GM12878 (cell line): Measurements from ENCODE around the gene MSANTD2. TPM values are rescaled to one million over a fixed set of nuclear protein-coding genes. Genes with fewer than 3 reads are reported as not detected.

Experiments used
- ATAC-seq: fragments of 200-7000 bp; cut with Tn5 transposase; 3 replicates; pipeline ENCODE4 v1.9.1; 2020; ENCODE audit warnings: mild to moderate bottlenecking, moderate library complexity
- BruUV-seq: library from RNA; stranded (reverse); fragments of 400-500 nt; replicated peaks from 2 replicates; lab custom pipeline; 2021; lab: Mats Ljungman, UMichigan
- CTCF ChIA-PET: fragments of 300-600 bp; sonication (Branson Sonifier 250); formaldehyde crosslinking; extraction: SDS; loops from one replicate; lab custom pipeline; 2021; ENCODE audit warnings: inconsistent platforms; lab: Yijun Ruan, JAX
- POLR2A ChIA-PET: fragments of 350-600 bp; formaldehyde crosslinking; extraction: SDS; loops from one replicate; lab custom pipeline; 2021; ENCODE audit warnings: inconsistent platforms; lab: Charles Lee
- RAD21 ChIA-PET: fragments of 300-600 bp; sonication (Branson Sonifier 250); formaldehyde crosslinking; loops from one replicate; lab custom pipeline; 2023; ENCODE audit warnings: antibody characterized with exemption; ENCODE audit not compliant: unreplicated experiment; lab: Charles Lee
- SMC1A ChIA-PET: fragments of 300-600 bp; sonication (Branson Sonifier 250); formaldehyde crosslinking; loops from one replicate; lab custom pipeline; 2023; ENCODE audit not compliant: unreplicated experiment, uncharacterized antibody; lab: Charles Lee
- DNase-seq: peaks from one replicate; pipeline ENCODE4 v3.0.0-alpha.2; 2011; ENCODE audit warnings: low read depth, low spot score
- FAIRE-seq: peaks from 3 replicates; lab custom pipeline; 2011; peaks lifted over from hg19 to GRCh38; lab: Jason Lieb, UNC
- H2AFZ ChIP-seq: 2 replicates; pipeline ENCODE4 v1.6.0; 2011; ENCODE audit warnings: low read depth, low read length, control low read depth; ENCODE audit not compliant: control insufficient read depth
- H3K27ac ChIP-seq: 2 replicates; pipeline ENCODE4 v1.5.1; 2011; ENCODE audit warnings: control low read depth; ENCODE audit not compliant: control insufficient read depth, insufficient read depth
- H3K27me3 ChIP-seq, 2 experiments: replicated peaks in 1 of 2; 2 replicates each; pipeline versions ENCODE4 v1.6.0 to v1.6.1; 2011; ENCODE audit warnings: low read length in 1 of 2; ENCODE audit not compliant: control insufficient read depth in 2 of 2, insufficient read depth in 2 of 2
- H3K36me3 ChIP-seq, 2 experiments: 2 replicates each; pipeline ENCODE4 v1.5.1; 2011; ENCODE audit warnings: low read length in 1 of 2; ENCODE audit not compliant: control insufficient read depth in 2 of 2, insufficient read depth in 2 of 2
- H3K4me1 ChIP-seq: 2 replicates; pipeline ENCODE4 v1.6.1; 2011; ENCODE audit warnings: mild to moderate bottlenecking, low read length, moderate library complexity, mixed read lengths; ENCODE audit not compliant: control insufficient read depth, insufficient read depth
- H3K4me2 ChIP-seq: 2 replicates; pipeline ENCODE4 v1.6.0; 2011; ENCODE audit warnings: control low read depth; ENCODE audit not compliant: control insufficient read depth, insufficient read depth
- H3K4me3 ChIP-seq: fragments of 200-600 bp; sonication (generic); 2 replicates; pipeline ENCODE4 v1.5.1; 2016
- H3K79me2 ChIP-seq: 2 replicates; pipeline ENCODE4 v1.6.0; 2011; ENCODE audit warnings: low read length; ENCODE audit not compliant: control insufficient read depth, insufficient read depth
- H3K9ac ChIP-seq: 2 replicates; pipeline ENCODE4 v1.8.0; 2011; ENCODE audit warnings: low read length, control low read depth, mixed read lengths; ENCODE audit not compliant: control insufficient read depth, insufficient read depth
- H3K9me3 ChIP-seq: replicated peaks from 3 replicates; pipeline ENCODE4 v1.5.1; 2011; ENCODE audit warnings: mild to moderate bottlenecking, low read length; ENCODE audit not compliant: control insufficient read depth, insufficient read depth
- H4K20me1 ChIP-seq: 2 replicates; pipeline ENCODE4 v1.6.0; 2011; ENCODE audit not compliant: control insufficient read depth, insufficient read depth
- IKZF1 ChIP-seq: fragments of 450-650 bp; conservative IDR thresholded peaks from 2 replicates; pipeline ENCODE4 v1.6.1; 2017; ENCODE audit warnings: antibody characterized with exemption, mild to moderate bottlenecking
- IRF3 ChIP-seq: fragments of 450-650 bp; IDR thresholded peaks from 2 replicates; pipeline ENCODE4 v1.6.1; 2014; ENCODE audit warnings: mild to moderate bottlenecking
- JUNB ChIP-seq: IDR thresholded peaks from 2 replicates; pipeline ENCODE4 v1.6.1; 2016; ENCODE audit warnings: antibody characterized with exemption, mild to moderate bottlenecking
- KDM1A ChIP-seq: fragments of 200-600 bp; sonication (generic); IDR thresholded peaks from 2 replicates; pipeline ENCODE4 v1.6.1; 2016; ENCODE audit warnings: borderline replicate concordance
- KLF5 ChIP-seq: fragments of 450-650 bp; IDR thresholded peaks from 2 replicates; pipeline ENCODE4 v1.6.1; 2014; ENCODE audit warnings: mild to moderate bottlenecking; ENCODE audit not compliant: partially characterized antibody
- NFIC ChIP-seq: IDR thresholded peaks from 2 replicates; pipeline ENCODE4 v1.6.1; 2012; ENCODE audit warnings: low read depth, mild to moderate bottlenecking, inconsistent platforms, low read length, moderate library complexity
- PKNOX1 ChIP-seq: fragments of 450-650 bp; IDR thresholded peaks from 2 replicates; pipeline ENCODE4 v1.6.1; 2016; ENCODE audit warnings: mild to moderate bottlenecking
- RCOR1 ChIP-seq: conservative IDR thresholded peaks from 2 replicates; pipeline ENCODE4 v1.6.1; 2012; ENCODE audit warnings: low read depth, low read length, improper control_type of control experiment
- STAT1 ChIP-seq: fragments of 450-650 bp; conservative IDR thresholded peaks from 2 replicates; pipeline ENCODE4 v1.6.1; 2014; ENCODE audit warnings: antibody characterized with exemption, mild to moderate bottlenecking
- TARDBP ChIP-seq: IDR thresholded peaks from 2 replicates; pipeline ENCODE4 v1.6.1; 2016; ENCODE audit warnings: borderline replicate concordance
- TBL1XR1 ChIP-seq: IDR thresholded peaks from 2 replicates; pipeline ENCODE4 v1.6.1; 2012; ENCODE audit warnings: low read depth, low read length, improper control_type of control experiment
- WGBS: methylation state at CpG from one replicate; pipeline ENCODE4 v1.1.6; 2016; ENCODE audit warnings: low lambda C conversion rate; ENCODE audit not compliant: insufficient replicate concordance, insufficient coverage; ENCODE audit errors: missing lambda C conversion rate; 5-methylcytosine and 5-hydroxymethylcytosine counted together
- in situ Hi-C: fragments of 300-500 bp; cut with MboI; formaldehyde crosslinking; loops from 9 replicates; pipeline ENCODE4 v1.14.3; 2018; ENCODE audit warnings: mixed read lengths
- intact Hi-C: fragments of 100-400 bp; cut with micrococcal nuclease; formaldehyde crosslinking; loops from one replicate; pipeline ENCODE4 v1.14.2; 2022; ENCODE audit not compliant: unreplicated experiment
- polyA plus RNA-seq, 11 experiments: library from polyadenylated mRNA; depleted of rRNA in 4 of 11; unstranded in 6 of 11; stranded (reverse) in 5 of 11; fragments of >200 nt; fragmentation: Nextera tagmentation in 4 of 11; fragmentation: Illumina TruSeq in 1 of 11; extraction: Ambion mirVana in 4 of 11; extraction: Trizol in 1 of 11; gene quantifications; 1 replicate in 1 of 11; 2 replicates in 10 of 11; pipeline versions ENCODE4 v1.2.1 to v1.2.3, GENCODE V29; 2011 to 2016; ENCODE audit warnings: inconsistent platforms in 2 of 11, missing spikeins in 2 of 11, low read depth in 1 of 11
- total RNA-seq, 4 experiments: library from RNA; depleted of rRNA in 3 of 4; stranded (reverse); fragments of >200 nt in 3 of 4; fragmentation: Illumina TruSeq in 1 of 4; extraction: Trizol in 1 of 4; gene quantifications; 2 replicates each; pipeline versions ENCODE4 v1.2.1 to v1.2.3, GENCODE V29; 2013 to 2021
- TF ChIP-seq, protein P1 (sequence below): fragments of 450-650 bp; formaldehyde crosslinking; IDR thresholded peaks from 2 replicates; pipeline ENCODE4 v1.4.0; 2020; ENCODE audit warnings: mild to moderate bottlenecking, moderate library complexity

Gene MSANTD2
- total and polyA plus RNA-seq, 10 of the 15 experiments (the other 5 are each of a cell fraction or from before 2014, with no cell fraction given): 3.0 to 12.4 (median 8.0) TPM

- no peak overlapping the region for H3K4me3 ChIP-seq
- no peaks in the 10 kb centered on the region for H4K20me1 ChIP-seq
- ChIA-PET CTCF (interaction anchor here (1.0 to 1.2 kb wide), 2 partner anchors 14 to 171 kb away, joined by 3 read pairs; no protein-coding TSS in a partner anchor), POLR2A (no interaction called here), RAD21 (no interaction called here), SMC1A (interaction anchor here (0.7 to 1.0 kb wide), 2 partner anchors 158 to 320 kb away, joined by 3 read pairs; no protein-coding TSS in a partner anchor)
- BruUV-seq: no TSS peak
- no peaks in the 10 kb centered on the region for H3K9me3 ChIP-seq
- ATAC-seq (no peak), FAIRE-seq (no peak), DNase-seq (no peak)
- in situ Hi-C loops: loop anchor here (25.0 kb wide), 1 partner anchor 430 kb away; the partner anchor contains the start of gene OR8B4
- intact Hi-C loops: no loop called here
- no peaks in the 10 kb centered on the region for H3K36me3 ChIP-seq
- H2AFZ ChIP-seq: no peak overlapping the region
- no peaks in the 10 kb centered on the region for H3K4me1 ChIP-seq
- no peak overlapping the region for H3K27ac ChIP-seq
- no peaks in the 10 kb centered on the region for H3K79me2 ChIP-seq
- H3K27me3 ChIP-seq: peaks cover 22 to 34% of the 10 kb centered on the region in 2 experiments
- no peak for TF ChIP-seq STAT1
- TF ChIP-seq PKNOX1: no peak
- no peak for TF ChIP-seq IKZF1
- TF ChIP-seq TARDBP: no peak
- H3K4me2 ChIP-seq: no peak overlapping the region
- no peak overlapping the region for H3K9ac ChIP-seq
- WGBS: 3% methylated on average over 2 of the region's 2 CpGs
Measured at GRCh38 chr11:124841840-124842239, 41.6 kb upstream of the MSANTD2 start.

- WGBS: 0% methylated on average over 3 of the region's 3 CpGs
- TF ChIP-seq KDM1A: no peak
- no peak for TF ChIP-seq NFIC
- no peak for TF ChIP-seq TBL1XR1
- TF ChIP-seq IRF3: no peak
- no peak for TF ChIP-seq RCOR1
- no peak for TF ChIP-seq KLF5
- TF ChIP-seq JUNB: no peak
- TF ChIP-seq, protein P1, sequence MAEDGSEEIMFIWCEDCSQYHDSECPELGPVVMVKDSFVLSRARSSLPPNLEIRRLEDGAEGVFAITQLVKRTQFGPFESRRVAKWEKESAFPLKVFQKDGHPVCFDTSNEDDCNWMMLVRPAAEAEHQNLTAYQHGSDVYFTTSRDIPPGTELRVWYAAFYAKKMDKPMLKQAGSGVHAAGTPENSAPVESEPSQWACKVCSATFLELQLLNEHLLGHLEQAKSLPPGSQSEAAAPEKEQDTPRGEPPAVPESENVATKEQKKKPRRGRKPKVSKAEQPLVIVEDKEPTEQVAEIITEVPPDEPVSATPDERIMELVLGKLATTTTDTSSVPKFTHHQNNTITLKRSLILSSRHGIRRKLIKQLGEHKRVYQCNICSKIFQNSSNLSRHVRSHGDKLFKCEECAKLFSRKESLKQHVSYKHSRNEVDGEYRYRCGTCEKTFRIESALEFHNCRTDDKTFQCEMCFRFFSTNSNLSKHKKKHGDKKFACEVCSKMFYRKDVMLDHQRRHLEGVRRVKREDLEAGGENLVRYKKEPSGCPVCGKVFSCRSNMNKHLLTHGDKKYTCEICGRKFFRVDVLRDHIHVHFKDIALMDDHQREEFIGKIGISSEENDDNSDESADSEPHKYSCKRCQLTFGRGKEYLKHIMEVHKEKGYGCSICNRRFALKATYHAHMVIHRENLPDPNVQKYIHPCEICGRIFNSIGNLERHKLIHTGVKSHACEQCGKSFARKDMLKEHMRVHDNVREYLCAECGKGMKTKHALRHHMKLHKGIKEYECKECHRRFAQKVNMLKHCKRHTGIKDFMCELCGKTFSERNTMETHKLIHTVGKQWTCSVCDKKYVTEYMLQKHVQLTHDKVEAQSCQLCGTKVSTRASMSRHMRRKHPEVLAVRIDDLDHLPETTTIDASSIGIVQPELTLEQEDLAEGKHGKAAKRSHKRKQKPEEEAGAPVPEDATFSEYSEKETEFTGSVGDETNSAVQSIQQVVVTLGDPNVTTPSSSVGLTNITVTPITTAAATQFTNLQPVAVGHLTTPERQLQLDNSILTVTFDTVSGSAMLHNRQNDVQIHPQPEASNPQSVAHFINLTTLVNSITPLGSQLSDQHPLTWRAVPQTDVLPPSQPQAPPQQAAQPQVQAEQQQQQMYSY: no peak
Measured at GRCh38 chr11:124841201-124841600, 41.0 kb upstream of the MSANTD2 start.

More at GRCh38 chr11:124841201-124841600, 41.0 kb upstream of the MSANTD2 start:
- ChIA-PET CTCF (interaction anchor here (1.2 kb wide), 1 partner anchor 170 kb away, joined by 3 read pairs; no protein-coding TSS in a partner anchor), SMC1A (interaction anchor here (1.0 kb wide), 1 partner anchor 158 kb away, joined by 3 read pairs; no protein-coding TSS in a partner anchor), RAD21 (no interaction called here), POLR2A (no interaction called here)
- Histone ChIP-seq H3K4me2 (no peak overlapping the region), H3K79me2 (no peaks in the 10 kb centered on the region), H3K4me3 (no peak overlapping the region), H3K36me3 (no peaks in the 10 kb centered on the region), H3K27me3 (peaks cover 22 to 34% of the 10 kb centered on the region in 2 experiments), H3K9ac (no peak overlapping the region), H4K20me1 (no peaks in the 10 kb centered on the region), H3K27ac (no peak overlapping the region), H3K4me1 (no peaks in the 10 kb centered on the region), H2AFZ (no peak overlapping the region), H3K9me3 (no peaks in the 10 kb centered on the region)
- BruUV-seq: no TSS peak
- intact Hi-C loops: no loop called here
- DNase-seq: no peak
- no peak for ATAC-seq
- FAIRE-seq: no peak
- in situ Hi-C loops: loop anchor here (25.0 kb wide), 1 partner anchor 429 kb away; the partner anchor contains the start of gene OR8B4
